HepG2 (cell line): ENCODE data around the gene CACNA2D3. TPM values are rescaled to one million over a fixed set of nuclear protein-coding genes. Genes with fewer than 3 reads are reported as not detected.
A peak's percentile ranks its signal among the peaks of the same experiment; 100 is the strongest.

ENCODE experiments used
- ATAC-seq: fragments of 200-7000 bp; cut with Tn5 transposase; 3 replicates; pipeline ENCODE4 v1.9.1; 2020; ENCODE audit warnings: mild to moderate bottlenecking, moderate library complexity
- BruUV-seq: library from RNA; stranded (reverse); fragments of 400-500 nt; replicated peaks from 2 replicates; lab custom pipeline; 2021; lab: Mats Ljungman, UMichigan
- CTCF ChIA-PET: fragments of 300-600 bp; formaldehyde crosslinking; extraction: SDS; loops from one replicate; lab custom pipeline; 2021; ENCODE audit warnings: low total read pairs, inconsistent platforms, low intra/inter-chr PET ratio; lab: Yijun Ruan, JAX
- POLR2A ChIA-PET: fragments of 350-600 bp; sonication (Branson Sonifier 250); formaldehyde crosslinking; loops from one replicate; lab custom pipeline; 2020; ENCODE audit warnings: antibody characterized with exemption, inconsistent platforms; lab: Yijun Ruan, JAX
- DNase-seq: peaks from one replicate; pipeline ENCODE4 v3.0.0-alpha.2; 2015; ENCODE audit warnings: low spot score
- FAIRE-seq: peaks from 3 replicates; lab custom pipeline; 2011; peaks lifted over from hg19 to GRCh38; lab: Jason Lieb, UNC
- H2AFZ ChIP-seq: one replicate; pipeline ENCODE4 v1.6.1; 2011; ENCODE audit warnings: low read length, inconsistent platforms
- H3K27ac ChIP-seq: fragments of 300-600 bp; 3 replicates; pipeline ENCODE4 v1.8.0; 2011; ENCODE audit warnings: mixed run types, mild to moderate bottlenecking, mixed read lengths, low read length, inconsistent platforms; ENCODE audit not compliant: insufficient read depth; ENCODE audit errors: extremely low read length
- H3K27me3 ChIP-seq, 2 experiments: fragments of 200-600 bp in 1 of 2; 2 replicates in 1 of 2; 3 replicates in 1 of 2; pipeline versions ENCODE4 v1.6.0 to v1.8.0; 2011; ENCODE audit warnings: low read length in 2 of 2, mild to moderate bottlenecking in 2 of 2, moderate library complexity in 2 of 2, inconsistent platforms in 1 of 2; ENCODE audit not compliant: insufficient read depth in 2 of 2, control insufficient read depth in 1 of 2
- H3K36me3 ChIP-seq, 2 experiments: fragments of 200-600 bp in 1 of 2; replicated peaks in 1 of 2; 2 replicates in 1 of 2; 3 replicates in 1 of 2; pipeline versions ENCODE4 v1.5.1 to v1.8.0; 2011; ENCODE audit warnings: low read length in 2 of 2, inconsistent platforms in 1 of 2; ENCODE audit not compliant: insufficient read depth in 2 of 2, control insufficient read depth in 1 of 2
- H3K4me1 ChIP-seq: 2 replicates; pipeline ENCODE4 v1.5.1; 2012; ENCODE audit warnings: low read length, inconsistent platforms; ENCODE audit not compliant: insufficient read depth
- H3K4me2 ChIP-seq: 2 replicates; pipeline ENCODE4 v1.6.0; 2011; ENCODE audit warnings: low read depth, low read length, inconsistent platforms
- H3K4me3 ChIP-seq, 3 experiments: fragments of 200-600 bp in 1 of 3; sonication (generic), shearing (Covaris generic) in 1 of 3; replicated peaks in 1 of 3; 2 replicates each; pipeline ENCODE4 v1.5.1; 2011 to 2016; ENCODE audit warnings: low read length in 3 of 3, inconsistent platforms in 2 of 3, low read depth in 2 of 3, mild to moderate bottlenecking in 2 of 3, control low read depth in 1 of 3, mixed read lengths in 1 of 3; ENCODE audit not compliant: insufficient read depth in 1 of 3
- H3K79me2 ChIP-seq: one replicate; pipeline ENCODE4 v1.6.1; 2011; ENCODE audit warnings: low read length, inconsistent platforms; ENCODE audit not compliant: insufficient read depth
- H3K9ac ChIP-seq: 2 replicates; pipeline ENCODE4 v1.6.0; 2011; ENCODE audit warnings: mild to moderate bottlenecking, low read depth, low read length, inconsistent platforms; ENCODE audit not compliant: insufficient read depth
- H3K9me3 ChIP-seq: 2 replicates; pipeline ENCODE4 v1.5.1; 2012; ENCODE audit warnings: mild to moderate bottlenecking, low read length
- H4K20me1 ChIP-seq: 2 replicates; pipeline ENCODE4 v1.6.0; 2011; ENCODE audit warnings: inconsistent platforms, mild to moderate bottlenecking, low read length, moderate library complexity; ENCODE audit not compliant: insufficient read depth
- CAMTA2 ChIP-seq: sonication (generic); formaldehyde crosslinking; IDR thresholded peaks from 2 replicates; pipeline ENCODE4 v1.4.0; 2020; ENCODE audit warnings: mild to moderate bottlenecking, missing genetic modification reagents, borderline replicate concordance
- MAFF ChIP-seq: IDR thresholded peaks from 2 replicates; pipeline ENCODE4 v1.6.1; 2011; ENCODE audit warnings: low read depth, low read length, improper control_type of control experiment
- MAFK ChIP-seq, 2 experiments: IDR thresholded peaks in 1 of 2; conservative IDR thresholded peaks in 1 of 2; 2 replicates each; pipeline ENCODE4 v1.6.1; 2011; ENCODE audit warnings: improper control_type of control experiment in 2 of 2, low read length in 2 of 2
- MAZ ChIP-seq, 2 experiments: sonication (generic) in 1 of 2; formaldehyde crosslinking in 1 of 2; IDR thresholded peaks; 2 replicates each; pipeline versions ENCODE4 v1.5.0 to v1.6.1; 2012 to 2020; ENCODE audit warnings: low read depth in 2 of 2, mild to moderate bottlenecking in 2 of 2, borderline replicate concordance in 1 of 2, improper control_type of control experiment in 1 of 2, low read length in 1 of 2, missing genetic modification reagents in 1 of 2, moderate library complexity in 1 of 2
- NR2C2 ChIP-seq: sonication (generic); formaldehyde crosslinking; IDR thresholded peaks from 2 replicates; pipeline ENCODE4 v1.4.0; 2020; ENCODE audit warnings: missing genetic modification reagents, mild to moderate bottlenecking, moderate library complexity, borderline replicate concordance
- SNRNP70 ChIP-seq: fragments of 200-400 bp; formaldehyde crosslinking; IDR thresholded peaks from 2 replicates; pipeline ENCODE4 v1.6.1; 2017; ENCODE audit warnings: mild to moderate bottlenecking, low read depth, low read length, moderate library complexity
- ZNF441 ChIP-seq: sonication (generic); formaldehyde crosslinking; IDR thresholded peaks from 2 replicates; pipeline ENCODE4 v1.7.0; 2021; ENCODE audit warnings: missing genetic modification reagents, borderline replicate concordance
- ZNF501 ChIP-seq: sonication (generic); formaldehyde crosslinking; IDR thresholded peaks from 2 replicates; pipeline ENCODE4 v1.5.1; 2020; ENCODE audit warnings: mild to moderate bottlenecking, moderate library complexity, missing genetic modification reagents
- ZNF543 ChIP-seq: sonication (generic); formaldehyde crosslinking; IDR thresholded peaks from 2 replicates; pipeline ENCODE4 v1.4.0; 2020; ENCODE audit warnings: mild to moderate bottlenecking, missing genetic modification reagents
- ZNF598 ChIP-seq: sonication (generic); formaldehyde crosslinking; IDR thresholded peaks from 2 replicates; pipeline ENCODE4 v1.5.1; 2020; ENCODE audit warnings: mild to moderate bottlenecking, missing genetic modification reagents, borderline replicate concordance
- WGBS: methylation state at CpG from one replicate; pipeline ENCODE4 v1.1.6; 2017; ENCODE audit warnings: low lambda C conversion rate; 5-methylcytosine and 5-hydroxymethylcytosine counted together
- in situ Hi-C: cut with HindIII; loops from 2 replicates; pipeline ENCODE4 v1.10.0; 2017; ENCODE audit warnings: low pct_unique_long_range_greater_than_20kb; ENCODE audit not compliant: extremely low pct_ligation_motif_present
- intact Hi-C: fragments of 100-400 bp; cut with micrococcal nuclease; formaldehyde crosslinking; loops from one replicate; pipeline ENCODE4 v1.10.0; 2022; ENCODE audit not compliant: unreplicated experiment
- polyA plus RNA-seq, 8 experiments: library from polyadenylated mRNA; depleted of rRNA in 3 of 8; stranded (reverse) in 7 of 8; unstranded in 1 of 8; fragments of >200 nt; fragmentation: Illumina TruSeq in 4 of 8; extraction: Trizol in 4 of 8; gene quantifications; 2 replicates each; pipeline versions ENCODE4 v1.2.1 to v1.2.3, GENCODE V29; 2011 to 2016; ENCODE audit warnings: low read depth in 4 of 8, missing spikeins in 1 of 8, mixed read lengths in 1 of 8; ENCODE audit not compliant: insufficient read depth in 1 of 8
- total RNA-seq, 5 experiments: library from RNA; depleted of rRNA; stranded (reverse); fragments of >200 nt; fragmentation: Illumina TruSeq; extraction: Trizol; gene quantifications; 2 replicates each; pipeline ENCODE4 v1.2.3, GENCODE V29; 2016; ENCODE audit warnings: low read depth in 1 of 5
- TF ChIP-seq, protein P1 (sequence below): sonication (generic); formaldehyde crosslinking; IDR thresholded peaks from 2 replicates; pipeline ENCODE4 v1.9.0; 2022; ENCODE audit warnings: missing genetic modification reagents, mild to moderate bottlenecking, borderline replicate concordance

CACNA2D3 gene
- total and polyA plus RNA-seq, 2 of the 13 experiments (the other 11 are each of a cell fraction or from before 2014, with no cell fraction given) = not detected

DNA sequence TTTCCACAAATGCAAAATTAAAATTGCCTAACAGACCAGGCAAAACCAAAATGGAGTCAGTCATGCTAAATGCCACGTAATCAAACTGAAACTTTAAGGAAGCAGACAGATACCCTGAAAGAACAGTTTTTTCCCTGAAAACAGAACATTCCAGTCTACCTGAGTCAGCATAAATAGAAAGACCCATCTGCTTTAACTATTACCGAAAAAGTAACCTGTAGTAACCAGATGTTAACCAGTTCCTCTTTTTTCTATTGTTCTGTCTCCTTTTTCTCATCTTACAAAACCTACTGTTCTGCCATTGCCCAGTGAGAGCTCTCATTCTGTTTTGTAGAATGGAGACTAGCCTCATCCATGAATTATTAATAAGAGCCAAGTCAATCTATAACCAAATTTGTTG is 286.0 kb downstream of the CACNA2D3 start:
- POLR2A ChIA-PET = no interaction called here
- Histone ChIP-seq H3K27ac (no peak overlapping the region), H3K4me2 (no peak overlapping the region), H2AFZ (no peak overlapping the region), H3K79me2 (no peaks in the 10 kb centered on the region), H3K4me3 (no peak overlapping the region), H3K36me3 (no peaks in the 10 kb centered on the region), H4K20me1 (no peaks in the 10 kb centered on the region), H3K4me1 (no peaks in the 10 kb centered on the region), H3K9me3 (no peaks in the 10 kb centered on the region), H3K27me3 (no peaks in the 10 kb centered on the region; a peak in 1 of 5 replicates), H3K9ac (no peak overlapping the region)
- FAIRE-seq (no peak), ATAC-seq (no peak), DNase-seq (no peak)
- CTCF ChIA-PET = no interaction called here
- BruUV-seq = no TSS peak
- WGBS = 2% methylated on average over 2 of the region's 2 CpGs
- no peak for TF ChIP-seq CAMTA2 (CRISPR knock-in tag)
- no peak for TF ChIP-seq NR2C2 (CRISPR knock-in tag)
- TF ChIP-seq ZNF441 (CRISPR knock-in tag) = no peak
- TF ChIP-seq MAFK (conservative IDR thresholded peaks at IDR 0.05 in 1 of 2, IDR thresholded peaks at IDR 0.05 in 1 of 2; ENCODE audit: low read length in 2 of 2) = peak; percentile 85 to 95
- no peak for TF ChIP-seq SNRNP70
- TF ChIP-seq, protein P1, sequence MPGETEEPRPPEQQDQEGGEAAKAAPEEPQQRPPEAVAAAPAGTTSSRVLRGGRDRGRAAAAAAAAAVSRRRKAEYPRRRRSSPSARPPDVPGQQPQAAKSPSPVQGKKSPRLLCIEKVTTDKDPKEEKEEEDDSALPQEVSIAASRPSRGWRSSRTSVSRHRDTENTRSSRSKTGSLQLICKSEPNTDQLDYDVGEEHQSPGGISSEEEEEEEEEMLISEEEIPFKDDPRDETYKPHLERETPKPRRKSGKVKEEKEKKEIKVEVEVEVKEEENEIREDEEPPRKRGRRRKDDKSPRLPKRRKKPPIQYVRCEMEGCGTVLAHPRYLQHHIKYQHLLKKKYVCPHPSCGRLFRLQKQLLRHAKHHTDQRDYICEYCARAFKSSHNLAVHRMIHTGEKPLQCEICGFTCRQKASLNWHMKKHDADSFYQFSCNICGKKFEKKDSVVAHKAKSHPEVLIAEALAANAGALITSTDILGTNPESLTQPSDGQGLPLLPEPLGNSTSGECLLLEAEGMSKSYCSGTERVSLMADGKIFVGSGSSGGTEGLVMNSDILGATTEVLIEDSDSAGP (CRISPR knock-in tag) = no peak
- TF ChIP-seq MAFF = peak; percentile 91
- in situ Hi-C loops (no loop called here), intact Hi-C loops (no loop called here)

DNA sequence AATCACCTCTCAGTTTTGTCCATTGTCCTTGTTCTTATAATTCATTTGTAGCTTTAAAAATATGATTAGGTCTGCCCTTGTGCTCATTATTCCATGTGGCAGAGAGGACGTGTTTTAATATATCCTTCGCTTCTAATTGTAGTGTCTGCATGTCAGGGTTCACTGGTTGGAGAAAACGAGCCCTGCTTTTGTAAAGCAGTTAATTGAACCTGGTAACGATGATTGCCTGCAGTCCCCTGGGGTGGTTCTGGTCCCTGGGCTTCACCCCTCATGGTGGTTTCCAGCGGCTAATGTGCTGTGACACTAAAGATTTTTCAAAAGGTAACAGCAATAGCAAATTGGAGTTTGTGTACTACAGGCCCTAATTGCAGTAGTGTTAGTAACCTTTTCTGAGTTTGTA is 299.6 kb downstream of the CACNA2D3 start:
- H3K27ac ChIP-seq = no peak overlapping the region
- ChIA-PET POLR2A (no interaction called here), CTCF (no interaction called here)
- no peaks in the 10 kb centered on the region for H3K36me3 ChIP-seq
- intact Hi-C loops (no loop called here), in situ Hi-C loops (no loop called here)
- no peaks in the 10 kb centered on the region for H4K20me1 ChIP-seq
- no peak for FAIRE-seq
- H3K9ac ChIP-seq = no peak overlapping the region
- BruUV-seq = no TSS peak
- H3K4me2 ChIP-seq = no peak overlapping the region
- H2AFZ ChIP-seq = no peak overlapping the region
- DNase-seq = no peak
- no peak overlapping the region for H3K4me3 ChIP-seq
- no peaks in the 10 kb centered on the region for H3K9me3 ChIP-seq
- no peaks in the 10 kb centered on the region for H3K79me2 ChIP-seq
- H3K4me1 ChIP-seq = no peaks in the 10 kb centered on the region
- WGBS = 10% methylated on average over 5 of the region's 5 CpGs
- no peak for ATAC-seq
- peaks cover 0 to 4% of the 10 kb centered on the region in 2 experiments; a peak in 1 of 5 replicates for H3K27me3 ChIP-seq
- no peak for TF ChIP-seq ZNF543
- no peak for TF ChIP-seq ZNF501 (CRISPR knock-in tag)
- no peak for TF ChIP-seq ZNF598 (CRISPR knock-in tag)
- TF ChIP-seq MAZ (IDR thresholded peaks at IDR 0.05; ENCODE audit: borderline replicate concordance, low read depth, low read length) = no peak
- TF ChIP-seq MAZ (CRISPR knock-in tag; IDR thresholded peaks at IDR 0.05; ENCODE audit: low read depth) = no peak
